ENCODE results near the gene COL4A2. TPM values are rescaled to one million over a fixed set of nuclear protein-coding genes. Genes with fewer than 3 reads are reported as not detected.
"Not testable (repeated sequence)": the region's sequence is repeated elsewhere in the genome, so short reads cannot be mapped to it uniquely, and the experiment has no call there.

Gene COL4A2
- total RNA-seq, 2 experiments from 2014 or later: not detected

DNA sequence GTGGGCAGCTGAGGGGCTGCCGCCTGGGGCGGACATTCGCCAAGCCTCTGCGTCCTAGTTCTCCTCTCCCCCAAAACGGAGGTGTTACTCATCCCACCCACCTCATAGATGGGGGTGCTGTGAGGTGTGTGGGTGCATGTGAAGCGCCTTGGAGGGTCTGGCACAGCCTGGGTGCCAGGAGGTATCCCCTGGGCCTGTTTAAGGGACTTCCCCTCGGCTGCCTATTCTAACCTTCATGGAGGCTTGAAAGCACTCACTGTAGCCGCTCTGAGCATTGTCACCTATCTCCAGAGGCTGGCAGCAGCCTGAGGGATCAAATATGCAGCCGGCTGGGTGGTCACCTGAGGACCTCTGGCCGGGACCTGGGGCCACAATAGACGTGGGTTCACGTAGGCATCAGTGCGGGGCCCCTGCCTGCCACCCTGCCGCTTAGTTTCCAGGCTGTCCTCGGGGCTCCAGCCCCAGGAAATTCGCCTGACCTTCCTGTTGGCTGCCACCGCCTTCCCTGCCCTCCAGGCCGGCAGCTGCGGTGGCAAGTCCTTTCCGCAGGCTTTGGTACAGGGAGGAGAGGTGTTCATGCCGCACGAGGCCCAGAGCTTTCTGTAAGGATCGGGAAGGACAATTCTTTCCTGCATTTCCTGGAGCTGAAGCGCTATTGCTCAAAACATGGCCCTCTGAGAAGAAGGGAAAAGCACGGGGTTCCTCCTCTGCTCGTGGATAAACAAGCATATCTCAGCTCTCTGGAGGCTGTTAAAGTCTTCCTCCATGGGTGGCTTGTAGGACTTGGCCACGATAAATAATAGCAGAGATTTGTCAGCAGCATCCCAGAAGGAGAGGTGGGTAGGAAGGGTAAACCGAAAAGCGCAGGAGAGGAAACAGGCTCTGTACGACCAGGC is 4.6 kb downstream of the COL4A2 start:
- no peak overlapping the region for H3K4me3 Mint-ChIP-seq
- peaks cover 58% of the 10 kb centered on the region for H3K27me3 Mint-ChIP-seq
- peaks cover 3% of the 10 kb centered on the region for H3K4me1 Mint-ChIP-seq
- CTCF ChIA-PET: no interaction called here
- ATAC-seq: no peak
- no peaks in the 10 kb centered on the region for H3K9me3 Mint-ChIP-seq (ENCODE audit: low read depth)
- no peaks in the 10 kb centered on the region for H3K36me3 Mint-ChIP-seq
- no peak overlapping the region for H3K27ac Mint-ChIP-seq
- DNase-seq: no peak

GRCh38 chr13:110312339-110313031 is 5.4 kb downstream of the COL4A2 start:
- no peak for ATAC-seq

DNA sequence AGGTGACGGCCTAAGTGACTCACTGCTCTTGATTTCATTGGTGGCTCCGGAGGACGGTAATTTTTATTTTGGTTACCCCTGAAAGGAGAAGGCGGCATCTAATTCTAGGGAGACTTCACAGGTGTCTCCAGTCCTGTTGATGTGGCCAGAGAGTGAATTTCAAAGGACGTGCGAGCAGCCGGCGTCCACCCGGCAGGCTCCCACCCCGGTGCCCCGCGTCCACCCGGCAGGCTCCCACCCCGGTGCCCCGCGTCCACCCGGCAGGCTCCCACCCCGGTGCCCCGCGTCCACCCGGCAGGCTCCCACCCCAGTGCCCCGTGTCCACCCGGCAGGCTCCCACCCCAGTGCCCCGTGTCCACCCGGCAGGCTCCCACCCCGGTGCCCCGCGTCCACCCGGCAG is 6.2 kb downstream of the COL4A2 start:
- H3K9me3 Mint-ChIP-seq (ENCODE audit: low read depth); H3K36me3 Mint-ChIP-seq; CTCF ChIA-PET; H3K4me1 Mint-ChIP-seq; DNase-seq; H3K4me3 Mint-ChIP-seq; ATAC-seq; H3K27ac Mint-ChIP-seq: not testable (repeated sequence)
- peaks cover 52% of the 10 kb centered on the region for H3K27me3 Mint-ChIP-seq

More at GRCh38 chr13:110312339-110313031, 5.4 kb downstream of the COL4A2 start:
- CTCF ChIA-PET: no interaction called here
- Mint-ChIP-seq H3K27me3 (peaks cover 58% of the 10 kb centered on the region), H3K36me3 (no peaks in the 10 kb centered on the region), H3K9me3 (ENCODE audit: low read depth) (peaks cover 3% of the 10 kb centered on the region), H3K4me3 (no peak overlapping the region), H3K4me1 (peaks cover 3% of the 10 kb centered on the region), H3K27ac (no peak overlapping the region)
- no peak for DNase-seq

- H3K36me3 Mint-ChIP-seq; H3K4me3 Mint-ChIP-seq; ATAC-seq; CTCF ChIA-PET; H3K9me3 Mint-ChIP-seq (ENCODE audit: low read depth); H3K4me1 Mint-ChIP-seq; H3K27ac Mint-ChIP-seq; DNase-seq: not testable (repeated sequence)
- peaks cover 49% of the 10 kb centered on the region for H3K27me3 Mint-ChIP-seq
Observed at GRCh38 chr13:110313733-110314132, 6.6 kb downstream of the COL4A2 start.

- H3K4me3 Mint-ChIP-seq: no peak overlapping the region
- no peaks in the 10 kb centered on the region for H3K36me3 Mint-ChIP-seq
- ATAC-seq (no peak), DNase-seq (no peak)
- peaks cover 3% of the 10 kb centered on the region for H3K9me3 Mint-ChIP-seq (ENCODE audit: low read depth)
- no peak overlapping the region for H3K27ac Mint-ChIP-seq
- CTCF ChIA-PET: no interaction called here
- H3K27me3 Mint-ChIP-seq: peaks cover 45% of the 10 kb centered on the region
- peaks cover 2% of the 10 kb centered on the region for H3K4me1 Mint-ChIP-seq
Observed at GRCh38 chr13:110314516-110315245, 7.6 kb downstream of the COL4A2 start.

DNA sequence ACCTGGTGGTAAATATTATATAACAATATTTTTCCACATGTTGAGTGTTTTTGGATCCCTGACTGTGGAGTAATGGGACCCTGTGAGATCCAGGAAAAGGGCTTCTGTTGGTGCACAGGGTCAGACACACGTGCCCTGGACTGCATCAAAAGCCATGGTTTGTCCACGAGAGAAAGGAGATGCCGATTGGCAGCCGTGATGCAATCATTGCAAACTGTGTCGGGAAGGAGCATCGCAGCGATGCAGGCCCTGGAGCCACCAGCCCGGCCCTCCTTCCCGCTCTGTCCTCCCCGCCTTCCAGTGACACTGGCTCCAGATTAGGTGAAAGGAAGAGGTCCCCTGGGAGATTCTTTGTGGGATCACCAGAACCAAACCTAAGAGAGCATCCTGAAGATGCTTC is 9.1 kb downstream of the COL4A2 start:
- no peak overlapping the region for H3K27ac Mint-ChIP-seq

GRCh38 chr13:110317093-110317492 is 10.0 kb downstream of the COL4A2 start:
- H3K36me3 Mint-ChIP-seq: no peaks in the 10 kb centered on the region
- ATAC-seq: no peak

More for the DNA sequence above, 9.1 kb downstream of the COL4A2 start:
- H3K4me3 Mint-ChIP-seq: no peak overlapping the region
- peaks cover 3% of the 10 kb centered on the region for H3K4me1 Mint-ChIP-seq
- H3K9me3 Mint-ChIP-seq (ENCODE audit: low read depth): peaks cover 3% of the 10 kb centered on the region
- no peaks in the 10 kb centered on the region for H3K36me3 Mint-ChIP-seq
- DNase-seq (no peak), ATAC-seq (no peak)
- peaks cover 39% of the 10 kb centered on the region for H3K27me3 Mint-ChIP-seq
- CTCF ChIA-PET: no interaction called here

DNA sequence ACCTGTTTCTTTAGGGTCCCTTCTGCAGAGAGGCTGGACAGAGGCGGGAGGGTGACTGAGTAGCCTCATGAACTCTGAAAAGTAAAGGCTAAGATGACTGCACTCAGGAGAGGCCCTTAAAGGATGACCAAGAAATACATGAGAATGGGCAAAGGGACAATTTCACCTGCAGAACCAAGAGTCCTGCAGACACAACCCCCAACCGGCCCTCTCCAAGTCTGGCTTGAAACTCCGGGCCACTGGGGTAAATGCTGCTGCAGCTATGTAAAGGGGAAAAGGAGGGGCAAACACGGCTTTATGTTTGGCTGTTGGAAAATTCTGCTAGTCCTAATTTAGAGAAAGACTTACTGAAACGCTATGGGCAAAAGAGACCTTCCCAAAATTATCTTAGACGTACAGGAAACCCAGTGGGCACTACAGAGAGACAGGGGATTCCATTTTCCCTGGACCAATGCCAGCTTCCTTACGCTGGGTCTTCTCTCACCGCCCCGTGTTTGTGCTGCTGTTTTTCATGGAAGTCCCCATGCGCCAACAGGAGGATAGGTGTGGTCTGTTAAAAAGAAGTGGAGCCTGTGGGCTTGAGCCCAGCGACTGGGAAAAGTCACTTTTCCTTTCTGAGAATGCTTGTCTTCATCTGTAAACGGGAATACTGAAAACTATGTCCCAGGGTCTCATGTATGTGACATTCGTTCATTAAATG is 10.6 kb downstream of the COL4A2 start:
- CTCF ChIA-PET: no interaction called here
- no peak for ATAC-seq
- peaks cover 3% of the 10 kb centered on the region for H3K4me1 Mint-ChIP-seq
- no peak overlapping the region for H3K27ac Mint-ChIP-seq
- no peak for DNase-seq
- H3K36me3 Mint-ChIP-seq: no peaks in the 10 kb centered on the region
- H3K4me3 Mint-ChIP-seq: no peak overlapping the region
- peaks cover 33% of the 10 kb centered on the region for H3K27me3 Mint-ChIP-seq
- H3K9me3 Mint-ChIP-seq (ENCODE audit: low read depth): peaks cover 3% of the 10 kb centered on the region

More at GRCh38 chr13:110317093-110317492, 10.0 kb downstream of the COL4A2 start:
- H3K4me1 Mint-ChIP-seq: peaks cover 3% of the 10 kb centered on the region
- no peak overlapping the region for H3K27ac Mint-ChIP-seq
- no peak for DNase-seq
- CTCF ChIA-PET: no interaction called here
- H3K4me3 Mint-ChIP-seq: no peak overlapping the region
- peaks cover 38% of the 10 kb centered on the region for H3K27me3 Mint-ChIP-seq
- H3K9me3 Mint-ChIP-seq (ENCODE audit: low read depth): peaks cover 3% of the 10 kb centered on the region

DNA sequence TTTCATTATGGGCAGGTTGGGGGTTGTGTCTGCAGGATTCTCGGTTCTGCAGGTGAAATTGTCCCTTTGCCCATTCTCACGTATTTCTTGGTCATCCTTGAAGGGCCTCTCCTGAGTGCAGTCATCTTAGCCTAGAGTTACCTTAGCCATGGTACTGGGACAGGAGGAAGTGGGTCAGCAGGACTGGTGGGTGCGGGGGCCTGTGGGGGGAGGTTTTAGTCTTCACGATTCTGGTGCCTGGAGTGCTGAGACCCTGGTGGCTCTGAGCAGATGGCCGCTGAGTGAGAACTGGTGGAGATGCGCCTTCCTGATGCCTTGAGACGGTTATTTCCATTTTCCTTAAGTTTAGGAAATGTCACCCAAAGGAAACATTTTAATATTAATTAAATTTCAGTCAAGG is 11.8 kb downstream of the COL4A2 start:
- Mint-ChIP-seq H3K4me1 (peaks cover 3% of the 10 kb centered on the region), H3K27me3 (peaks cover 25% of the 10 kb centered on the region), H3K4me3 (no peak overlapping the region), H3K9me3 (ENCODE audit: low read depth) (peaks cover 3% of the 10 kb centered on the region), H3K27ac (no peak overlapping the region), H3K36me3 (no peaks in the 10 kb centered on the region)
- CTCF ChIA-PET: no interaction called here
- ATAC-seq (no peak), DNase-seq (no peak)

DNA sequence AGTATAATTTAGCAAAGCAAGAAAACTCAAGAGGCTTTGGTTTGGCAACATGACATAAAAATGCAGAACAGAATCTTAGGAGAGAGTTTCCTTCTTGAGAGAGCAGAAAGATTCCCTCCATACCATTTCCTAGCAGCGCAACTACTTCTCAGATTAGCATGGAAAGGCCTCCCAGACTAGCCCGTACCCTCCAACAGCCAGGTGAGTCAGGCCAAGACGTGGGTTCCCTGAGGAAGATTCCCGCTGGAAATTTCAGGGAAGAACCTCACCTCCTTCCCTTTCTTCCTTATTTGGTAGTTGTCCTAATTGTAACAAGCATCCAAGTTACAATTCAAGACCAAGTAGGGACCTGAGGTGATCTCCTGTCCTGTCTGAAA is 12.3 kb downstream of the COL4A2 start:
- H3K4me3 Mint-ChIP-seq: no peak overlapping the region
- H3K9me3 Mint-ChIP-seq (ENCODE audit: low read depth): peaks cover 3% of the 10 kb centered on the region
- no peak overlapping the region for H3K27ac Mint-ChIP-seq
- DNase-seq (no peak), ATAC-seq (no peak)
- H3K36me3 Mint-ChIP-seq: no peaks in the 10 kb centered on the region
- CTCF ChIA-PET: no interaction called here
- H3K27me3 Mint-ChIP-seq: peaks cover 23% of the 10 kb centered on the region
- peaks cover 3% of the 10 kb centered on the region for H3K4me1 Mint-ChIP-seq

DNA sequence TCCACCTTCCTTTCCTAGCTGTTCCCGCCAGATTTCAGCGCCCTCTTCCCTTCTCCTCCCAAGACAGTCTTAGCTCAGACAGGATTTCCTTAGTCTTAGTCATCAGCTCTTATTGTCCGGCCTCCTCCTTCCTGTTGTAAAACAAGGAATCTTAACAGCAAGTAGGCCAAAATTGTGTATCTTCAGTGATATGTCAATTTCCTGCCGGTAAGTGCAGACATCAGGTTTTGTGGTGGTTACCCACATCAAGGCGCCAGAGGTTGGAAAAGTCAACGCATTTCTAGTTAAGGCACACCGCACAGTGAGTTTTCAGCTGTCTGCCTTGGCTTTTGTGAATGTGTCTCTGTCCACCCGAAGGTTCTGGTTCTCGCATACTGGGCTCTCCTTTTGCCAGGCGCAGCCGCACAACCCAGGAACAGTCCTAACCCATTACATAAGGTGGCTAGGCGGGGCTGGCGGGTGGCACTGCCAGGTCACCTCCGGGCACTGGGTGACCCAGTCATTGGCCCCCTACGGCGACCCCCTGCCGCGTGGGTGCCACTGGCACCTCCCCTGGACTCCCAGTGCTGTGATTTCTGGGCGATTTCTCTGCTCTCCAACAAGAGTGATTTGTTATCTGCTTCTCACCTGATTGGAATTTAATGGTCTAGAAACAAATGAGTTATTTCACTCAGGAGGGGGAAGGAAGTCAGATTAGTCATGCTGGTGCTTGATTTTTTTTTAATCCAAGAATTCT is 12.9 kb downstream of the COL4A2 start:
- ATAC-seq (no peak), DNase-seq (no peak)
- H3K9me3 Mint-ChIP-seq (ENCODE audit: low read depth): peaks cover 3% of the 10 kb centered on the region
- no peak overlapping the region for H3K27ac Mint-ChIP-seq
- H3K27me3 Mint-ChIP-seq: peaks cover 23% of the 10 kb centered on the region
- H3K36me3 Mint-ChIP-seq: no peaks in the 10 kb centered on the region
- H3K4me1 Mint-ChIP-seq: peaks cover 3% of the 10 kb centered on the region
- CTCF ChIA-PET: no interaction called here
- H3K4me3 Mint-ChIP-seq: no peak overlapping the region

GRCh38 chr13:110320645-110321044 is 13.6 kb downstream of the COL4A2 start:
- DNase-seq (no peak), ATAC-seq (no peak)
- H3K9me3 Mint-ChIP-seq (ENCODE audit: low read depth): peaks cover 3% of the 10 kb centered on the region
- H3K4me3 Mint-ChIP-seq: no peak overlapping the region
- no peaks in the 10 kb centered on the region for H3K36me3 Mint-ChIP-seq
- CTCF ChIA-PET: no interaction called here
- peaks cover 19% of the 10 kb centered on the region for H3K27me3 Mint-ChIP-seq
- peaks cover 3% of the 10 kb centered on the region for H3K4me1 Mint-ChIP-seq
- no peak overlapping the region for H3K27ac Mint-ChIP-seq

DNA sequence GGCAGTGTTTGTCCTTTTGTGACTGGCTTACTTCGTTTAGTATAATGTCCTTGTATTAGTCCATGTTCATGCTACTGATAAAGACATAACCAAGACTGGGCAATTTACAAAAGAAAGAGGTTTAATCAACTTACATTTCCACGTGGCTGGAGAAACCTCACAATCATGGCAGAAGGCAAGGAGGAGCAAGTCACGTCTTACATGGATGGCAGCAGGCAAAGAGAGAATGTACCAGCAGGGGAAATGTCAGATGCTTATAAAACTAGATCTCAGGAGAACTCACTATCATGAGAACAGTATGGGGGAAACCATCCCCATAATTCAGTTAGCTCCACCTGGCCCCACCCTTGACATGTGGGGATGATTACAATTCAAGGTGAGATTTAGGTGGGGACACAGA is 14.5 kb downstream of the COL4A2 start:
- DNase-seq; H3K36me3 Mint-ChIP-seq; ATAC-seq; H3K27ac Mint-ChIP-seq; H3K4me3 Mint-ChIP-seq; H3K4me1 Mint-ChIP-seq; CTCF ChIA-PET; H3K9me3 Mint-ChIP-seq (ENCODE audit: low read depth): not testable (repeated sequence)
- peaks cover 18% of the 10 kb centered on the region for H3K27me3 Mint-ChIP-seq

Data from activated CD8-positive, alpha-beta memory T cell treated with anti-CD3 and anti-CD28 coated beads, Interleukin-2, amount 10 ng/mL, durations not matched to agents 7 days and 5 days (primary cell).